ELF-1 (cell line): ENCODE measurements around the gene CADPS2.

ENCODE experiments used
- DNase-seq: peaks from one replicate; pipeline ENCODE4 v3.0.0-alpha.2; 2016; ENCODE audit warnings: low read depth, low spot score

CADPS2 gene

GRCh38 chr7:122770686-122771335 is 115.4 kb downstream of the CADPS2 start:
- DNase-seq: peak; percentile 7

- no peak for DNase-seq
Measured at GRCh38 chr7:122768827-122769226, 117.4 kb downstream of the CADPS2 start.

- no peak for DNase-seq
Measured at GRCh38 chr7:122767339-122767738, 118.9 kb downstream of the CADPS2 start.

GRCh38 chr7:122766593-122766992 is 119.7 kb downstream of the CADPS2 start:
- DNase-seq: no peak

- no peak for DNase-seq
Measured at GRCh38 chr7:122764902-122765301, 121.4 kb downstream of the CADPS2 start.

GRCh38 chr7:122764020-122764419 is 122.2 kb downstream of the CADPS2 start:
- DNase-seq: no peak

GRCh38 chr7:122762071-122762470 is 124.2 kb downstream of the CADPS2 start:
- DNase-seq: no peak

GRCh38 chr7:122758501-122758900 is 127.8 kb downstream of the CADPS2 start:
- no peak for DNase-seq

- DNase-seq: no peak
Measured at GRCh38 chr7:122756860-122757259, 129.4 kb downstream of the CADPS2 start.

- no peak for DNase-seq
Measured at GRCh38 chr7:122755696-122756095, 130.6 kb downstream of the CADPS2 start.

- DNase-seq: no peak
Measured at GRCh38 chr7:122752583-122752982, 133.7 kb downstream of the CADPS2 start.

- DNase-seq: no peak
Measured at GRCh38 chr7:122750389-122750788, 135.9 kb downstream of the CADPS2 start.

- no peak for DNase-seq
Measured at GRCh38 chr7:122748195-122748594, 138.1 kb downstream of the CADPS2 start.

GRCh38 chr7:122746948-122747347 is 139.3 kb downstream of the CADPS2 start:
- no peak for DNase-seq

GRCh38 chr7:122743211-122743610 is 143.0 kb downstream of the CADPS2 start:
- no peak for DNase-seq

GRCh38 chr7:122738947-122739346 is 147.3 kb downstream of the CADPS2 start:
- DNase-seq: no peak

GRCh38 chr7:122736183-122736582 is 150.1 kb downstream of the CADPS2 start:
- no peak for DNase-seq

GRCh38 chr7:122727759-122728158 is 158.5 kb downstream of the CADPS2 start:
- DNase-seq: no peak

GRCh38 chr7:122727354-122727753 is 158.9 kb downstream of the CADPS2 start:
- DNase-seq: no peak

GRCh38 chr7:122726881-122727280 is 159.4 kb downstream of the CADPS2 start:
- DNase-seq: no peak

- DNase-seq: no peak
Measured at GRCh38 chr7:122724366-122724765, 161.9 kb downstream of the CADPS2 start.

GRCh38 chr7:122719010-122719578 is 167.2 kb downstream of the CADPS2 start:
- DNase-seq: no peak

GRCh38 chr7:122717356-122718089 is 168.7 kb downstream of the CADPS2 start:
- DNase-seq: no peak
